Trophoblast cell (in vitro differentiated cells and primary cell): ENCODE results near the gene MYBPH.

Experiments used
- DNase-seq, 2 donors: peaks; one replicate each; pipeline ENCODE4 v3.0.0-alpha.2; 2016
- H2AFZ ChIP-seq: 2 replicates; pipeline ENCODE4 v1.6.1; 2013; ENCODE audit warnings: low read length, moderate library complexity, mild to moderate bottlenecking; ENCODE audit not compliant: insufficient read depth, poor library complexity
- H2AK5ac ChIP-seq: 2 replicates; pipeline ENCODE4 v1.6.1; 2013; ENCODE audit warnings: mild to moderate bottlenecking, low read length
- H2BK120ac ChIP-seq: 2 replicates; pipeline ENCODE4 v1.6.1; 2013; ENCODE audit warnings: low read length, mild to moderate bottlenecking, moderate library complexity; ENCODE audit not compliant: insufficient read depth, poor library complexity
- H2BK12ac ChIP-seq: 2 replicates; pipeline ENCODE4 v1.6.1; 2013; ENCODE audit warnings: mild to moderate bottlenecking, low read length, moderate library complexity
- H2BK5ac ChIP-seq: 2 replicates; pipeline ENCODE4 v1.6.1; 2013; ENCODE audit warnings: low read length, low read depth, moderate library complexity, mild to moderate bottlenecking; ENCODE audit not compliant: poor library complexity
- H3K14ac ChIP-seq: 2 replicates; pipeline ENCODE4 v1.6.1; 2013; ENCODE audit warnings: mild to moderate bottlenecking, low read length
- H3K18ac ChIP-seq: 2 replicates; pipeline ENCODE4 v1.6.1; 2013; ENCODE audit warnings: mild to moderate bottlenecking, low read length
- H3K23ac ChIP-seq: 2 replicates; pipeline ENCODE4 v1.6.1; 2013; ENCODE audit warnings: low read length
- H3K27ac ChIP-seq: 2 replicates; pipeline ENCODE4 v1.5.1; 2013; ENCODE audit warnings: low read depth, mild to moderate bottlenecking, inconsistent platforms, low read length, moderate library complexity
- H3K27me3 ChIP-seq: 2 replicates; pipeline ENCODE4 v1.6.1; 2013; ENCODE audit warnings: inconsistent platforms, mild to moderate bottlenecking, low read length, moderate library complexity; ENCODE audit not compliant: insufficient read depth
- H3K36me3 ChIP-seq, 2 experiments: 1 replicate in 1 of 2; 2 replicates in 1 of 2; pipeline ENCODE4 v1.6.1; 2013; ENCODE audit warnings: low read length in 2 of 2, mild to moderate bottlenecking in 2 of 2, moderate library complexity in 1 of 2; ENCODE audit not compliant: insufficient read depth in 2 of 2, control insufficient read depth in 1 of 2
- H3K4ac ChIP-seq: 2 replicates; pipeline ENCODE4 v1.6.1; 2013; ENCODE audit warnings: low read depth, mild to moderate bottlenecking, low read length, moderate library complexity
- H3K4me1 ChIP-seq, 2 experiments: 1 replicate in 1 of 2; 2 replicates in 1 of 2; pipeline ENCODE4 v1.6.1; 2013; ENCODE audit warnings: low read length in 2 of 2, mild to moderate bottlenecking in 2 of 2, moderate library complexity in 1 of 2; ENCODE audit not compliant: insufficient read depth in 2 of 2, control insufficient read depth in 1 of 2
- H3K4me2 ChIP-seq: 2 replicates; pipeline ENCODE4 v1.6.1; 2013; ENCODE audit warnings: inconsistent platforms, mild to moderate bottlenecking, low read length, moderate library complexity
- H3K4me3 ChIP-seq: 2 replicates; pipeline ENCODE4 v1.5.1; 2013; ENCODE audit warnings: mild to moderate bottlenecking, low read depth, low read length, inconsistent platforms
- H3K79me1 ChIP-seq: one replicate; pipeline ENCODE4 v1.6.1; 2013; ENCODE audit warnings: low read length
- H3K79me2 ChIP-seq: 2 replicates; pipeline ENCODE4 v1.6.1; 2013; ENCODE audit warnings: low read length, mild to moderate bottlenecking; ENCODE audit not compliant: control insufficient read depth, insufficient read depth, poor library complexity
- H3K9ac ChIP-seq: 2 replicates; pipeline ENCODE4 v1.6.1; 2013; ENCODE audit warnings: mild to moderate bottlenecking, low read length
- H3K9me3 ChIP-seq: 2 replicates; pipeline ENCODE4 v1.6.1; 2013; ENCODE audit warnings: low read depth, mild to moderate bottlenecking, control low read depth, inconsistent platforms, low read length; ENCODE audit not compliant: insufficient read depth
- H4K12ac ChIP-seq: 2 replicates; pipeline ENCODE4 v1.6.1; 2013; ENCODE audit warnings: low read depth, mild to moderate bottlenecking, low read length, moderate library complexity
- H4K8ac ChIP-seq: 2 replicates; pipeline ENCODE4 v1.6.1; 2013; ENCODE audit warnings: low read depth, mild to moderate bottlenecking, low read length, moderate library complexity
- H4K91ac ChIP-seq: one replicate; pipeline ENCODE4 v1.6.1; 2013; ENCODE audit warnings: low read depth, mild to moderate bottlenecking, low read length, moderate library complexity
- WGBS: extraction: QIAGEN DNeasy Blood & Tissue Kit; methylation state at CpG from one replicate; pipeline ENCODE4 v1.1.7; 2013; ENCODE audit warnings: missing lambda C conversion rate; ENCODE audit not compliant: insufficient read length, insufficient coverage; ENCODE audit errors: extremely low coverage; 5-methylcytosine and 5-hydroxymethylcytosine counted together

MYBPH gene

GRCh38 chr1:203178821-203179666 lies 3.4 kb upstream of the MYBPH start:
- Histone ChIP-seq H3K23ac (no peak overlapping the region), H2AFZ (no peak overlapping the region), H2BK5ac (no peak overlapping the region), H3K4me3 (no peak overlapping the region), H3K4ac (no peak overlapping the region), H3K4me1 (no peaks in the 10 kb centered on the region), H3K27ac (no peak overlapping the region), H3K9ac (no peak overlapping the region), H2BK12ac (no peak overlapping the region), H3K27me3 (no peaks in the 10 kb centered on the region), H4K12ac (no peak overlapping the region), H4K91ac (no peak overlapping the region), H2BK120ac (no peak overlapping the region), H3K79me2 (no peaks in the 10 kb centered on the region), H4K8ac (no peak overlapping the region), H3K9me3 (no peaks in the 10 kb centered on the region), H2AK5ac (no peak overlapping the region), H3K36me3 (no peaks in the 10 kb centered on the region), H3K79me1 (no peaks in the 10 kb centered on the region), H3K14ac (no peak overlapping the region), H3K4me2 (no peak overlapping the region), H3K18ac (no peak overlapping the region)
- WGBS = no CpG with 5 or more reads among the region's 14 CpGs
- no peak for DNase-seq

- H3K4me3 ChIP-seq = no peak overlapping the region
- H3K79me1 ChIP-seq = no peaks in the 10 kb centered on the region
- no peaks in the 10 kb centered on the region for H3K79me2 ChIP-seq
- H4K8ac ChIP-seq = no peak overlapping the region
- H3K9ac ChIP-seq = no peak overlapping the region
- H3K9me3 ChIP-seq = no peaks in the 10 kb centered on the region
- H3K36me3 ChIP-seq = no peaks in the 10 kb centered on the region
- no peak overlapping the region for H4K91ac ChIP-seq
- DNase-seq = no peak
- WGBS = no CpG with 5 or more reads among the region's 5 CpGs
- H3K27me3 ChIP-seq = no peaks in the 10 kb centered on the region
- H3K18ac ChIP-seq = no peak overlapping the region
- H3K27ac ChIP-seq = no peak overlapping the region
- no peak overlapping the region for H2BK5ac ChIP-seq
- no peak overlapping the region for H3K4ac ChIP-seq
- H3K4me2 ChIP-seq = no peak overlapping the region
- H2AFZ ChIP-seq = no peak overlapping the region
- no peak overlapping the region for H2BK120ac ChIP-seq
- no peak overlapping the region for H3K23ac ChIP-seq
- H2AK5ac ChIP-seq = no peak overlapping the region
- H4K12ac ChIP-seq = no peak overlapping the region
- H2BK12ac ChIP-seq = no peak overlapping the region
- no peaks in the 10 kb centered on the region for H3K4me1 ChIP-seq
- no peak overlapping the region for H3K14ac ChIP-seq
Measured at GRCh38 chr1:203178083-203178482, 2.5 kb upstream of the MYBPH start.

- Histone ChIP-seq H3K4me3 (no peak overlapping the region), H3K18ac (no peak overlapping the region), H3K79me1 (no peaks in the 10 kb centered on the region), H2BK120ac (no peak overlapping the region), H2BK5ac (no peak overlapping the region), H2AK5ac (no peak overlapping the region), H3K23ac (no peak overlapping the region), H3K36me3 (no peaks in the 10 kb centered on the region), H3K79me2 (no peaks in the 10 kb centered on the region), H3K9me3 (no peaks in the 10 kb centered on the region), H3K4me1 (no peaks in the 10 kb centered on the region), H3K14ac (no peak overlapping the region), H3K4ac (no peak overlapping the region), H3K9ac (no peak overlapping the region), H4K8ac (no peak overlapping the region), H2BK12ac (no peak overlapping the region), H4K91ac (no peak overlapping the region), H4K12ac (no peak overlapping the region), H3K27ac (no peak overlapping the region), H3K4me2 (no peak overlapping the region), H2AFZ (no peak overlapping the region), H3K27me3 (no peaks in the 10 kb centered on the region)
- no peak for DNase-seq
- WGBS = no CpG with 5 or more reads among the region's 9 CpGs
Measured at GRCh38 chr1:203177470-203178039, 1.9 kb upstream of the MYBPH start.

GRCh38 chr1:203177036-203177405 lies 1.4 kb upstream of the MYBPH start:
- WGBS = no CpG with 5 or more reads among the region's 6 CpGs
- Histone ChIP-seq H4K8ac (no peak overlapping the region), H3K9me3 (peaks cover under 1% of the 10 kb centered on the region), H2BK5ac (no peak overlapping the region), H3K4me3 (no peak overlapping the region), H4K91ac (no peak overlapping the region), H3K4me2 (no peak overlapping the region), H3K9ac (no peak overlapping the region), H3K27ac (no peak overlapping the region), H3K23ac (no peak overlapping the region), H3K79me1 (no peaks in the 10 kb centered on the region), H3K79me2 (no peaks in the 10 kb centered on the region), H4K12ac (no peak overlapping the region), H3K4me1 (no peaks in the 10 kb centered on the region), H2AK5ac (no peak overlapping the region), H3K27me3 (no peaks in the 10 kb centered on the region), H3K36me3 (no peaks in the 10 kb centered on the region), H3K18ac (no peak overlapping the region), H3K14ac (no peak overlapping the region), H2AFZ (no peak overlapping the region), H3K4ac (no peak overlapping the region), H2BK120ac (no peak overlapping the region), H2BK12ac (no peak overlapping the region)
- no peak for DNase-seq
